Left hindlimb (tissue), 1 donor: ENCODE measurements around the gene ANKS1A.
A peak's percentile ranks its signal among the peaks of the same experiment; 100 is the strongest.

Experiments used
- DNase-seq: peaks from one replicate; pipeline ENCODE4 v3.0.0-alpha.2; 2018

ANKS1A gene

DNA sequence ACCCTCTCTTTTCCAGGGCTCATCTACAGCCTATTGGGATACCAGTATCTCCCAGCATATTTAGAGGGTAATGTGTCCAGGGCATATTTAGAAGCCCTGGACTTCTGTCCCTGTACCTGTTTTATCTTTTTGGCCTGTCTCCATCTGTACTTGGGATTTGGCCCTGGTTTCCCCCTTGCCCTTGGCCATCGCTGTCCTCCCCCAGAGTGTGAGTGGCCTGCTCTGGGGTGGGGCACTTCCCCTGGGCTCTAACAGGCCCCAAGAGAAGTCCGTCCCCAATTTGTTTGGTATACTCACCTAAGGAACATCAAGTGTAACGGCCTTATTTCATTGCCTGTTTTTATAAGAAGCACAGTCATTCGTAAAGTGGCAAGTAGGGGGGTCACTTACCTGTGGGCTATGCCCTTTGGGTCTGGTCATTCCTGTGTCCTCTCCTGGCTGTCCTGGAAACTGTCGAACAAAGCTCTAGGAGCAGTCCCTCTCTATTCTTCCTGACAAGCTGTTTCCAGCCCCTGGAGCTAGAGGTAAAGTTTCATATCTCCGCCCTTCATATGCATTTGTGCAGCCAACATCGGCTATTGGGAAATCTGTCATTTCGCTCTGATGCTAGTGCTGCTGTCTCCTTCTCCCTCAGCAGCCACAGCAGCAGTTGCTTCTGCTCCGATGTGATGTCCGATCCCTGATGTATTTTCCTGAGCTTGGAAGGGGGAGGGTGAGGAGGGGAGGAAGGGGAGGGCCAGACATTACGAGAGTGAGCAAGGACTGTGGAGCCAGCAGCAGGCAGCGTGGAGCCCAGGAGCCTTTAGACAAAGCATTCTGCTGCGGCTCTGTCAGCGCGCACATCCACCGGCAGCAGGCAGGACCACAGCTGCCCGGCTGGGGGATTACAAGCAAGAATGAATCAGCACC is 168.6 kb downstream of the ANKS1A start:
- peak; percentile 58 for DNase-seq

- no peak for DNase-seq
Measured at GRCh38 chr6:35058358-35058675, 169.3 kb downstream of the ANKS1A start.

DNA sequence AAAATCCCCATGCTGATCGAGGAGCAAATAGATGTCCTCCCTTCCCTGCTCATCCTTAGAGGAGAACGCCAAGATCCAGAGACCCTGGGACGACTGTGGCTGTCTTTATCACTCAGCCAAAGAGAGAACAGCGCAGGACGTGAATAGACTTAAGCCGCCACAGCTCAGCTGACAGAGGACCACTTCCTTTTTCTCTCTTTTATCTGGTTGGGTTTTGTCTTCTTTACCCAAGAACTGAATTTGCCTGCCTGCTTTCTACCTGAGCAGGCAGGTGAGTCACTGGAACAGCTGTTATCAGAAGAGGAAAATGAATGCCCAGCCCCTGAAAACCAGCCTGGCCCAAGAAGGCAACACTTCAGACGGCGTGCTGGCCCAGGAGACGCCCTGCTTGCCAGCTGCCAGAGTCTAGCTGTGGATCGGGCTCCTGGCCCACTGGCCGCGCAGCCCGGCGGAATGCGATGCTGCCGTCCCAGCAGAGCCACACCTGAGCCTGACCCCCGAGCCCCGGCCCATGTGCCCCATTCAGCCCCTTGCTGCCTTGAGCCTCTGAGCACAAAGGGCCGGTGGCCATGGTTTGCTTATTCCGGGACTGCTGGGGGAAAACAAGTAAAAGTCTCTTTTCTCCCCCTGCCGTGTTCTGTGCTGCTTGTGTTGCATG is 169.9 kb downstream of the ANKS1A start:
- no peak for DNase-seq

GRCh38 chr6:35059596-35060345 is 170.7 kb downstream of the ANKS1A start:
- DNase-seq = no peak

DNA sequence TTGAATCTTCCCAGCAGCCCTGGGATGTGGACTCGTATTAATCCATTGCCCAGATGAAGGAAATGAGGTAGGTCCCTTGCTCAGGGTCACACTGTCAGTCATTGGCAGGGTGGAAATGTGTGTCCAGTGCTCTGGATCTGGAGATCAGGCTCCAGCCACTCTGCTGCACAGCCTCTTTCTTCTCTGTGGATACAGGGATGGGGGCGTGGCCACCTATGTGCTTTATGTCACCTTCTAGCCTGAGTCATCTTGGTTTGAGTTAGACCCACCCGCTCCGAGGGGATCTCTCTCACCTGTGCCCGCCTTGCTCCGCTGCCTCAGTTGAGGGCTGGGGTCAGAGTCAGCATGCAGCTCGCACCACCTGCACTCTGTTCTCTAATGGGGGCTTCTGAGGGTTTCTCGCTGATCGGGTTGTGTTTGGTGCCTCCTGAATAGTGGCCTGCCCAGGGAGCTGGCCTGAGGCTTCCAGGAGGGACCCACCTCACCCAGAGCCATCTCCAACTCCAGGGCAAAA is 172.1 kb downstream of the ANKS1A start:
- no peak for DNase-seq

- no peak for DNase-seq
Measured at GRCh38 chr6:35061651-35062410, 172.8 kb downstream of the ANKS1A start.

DNA sequence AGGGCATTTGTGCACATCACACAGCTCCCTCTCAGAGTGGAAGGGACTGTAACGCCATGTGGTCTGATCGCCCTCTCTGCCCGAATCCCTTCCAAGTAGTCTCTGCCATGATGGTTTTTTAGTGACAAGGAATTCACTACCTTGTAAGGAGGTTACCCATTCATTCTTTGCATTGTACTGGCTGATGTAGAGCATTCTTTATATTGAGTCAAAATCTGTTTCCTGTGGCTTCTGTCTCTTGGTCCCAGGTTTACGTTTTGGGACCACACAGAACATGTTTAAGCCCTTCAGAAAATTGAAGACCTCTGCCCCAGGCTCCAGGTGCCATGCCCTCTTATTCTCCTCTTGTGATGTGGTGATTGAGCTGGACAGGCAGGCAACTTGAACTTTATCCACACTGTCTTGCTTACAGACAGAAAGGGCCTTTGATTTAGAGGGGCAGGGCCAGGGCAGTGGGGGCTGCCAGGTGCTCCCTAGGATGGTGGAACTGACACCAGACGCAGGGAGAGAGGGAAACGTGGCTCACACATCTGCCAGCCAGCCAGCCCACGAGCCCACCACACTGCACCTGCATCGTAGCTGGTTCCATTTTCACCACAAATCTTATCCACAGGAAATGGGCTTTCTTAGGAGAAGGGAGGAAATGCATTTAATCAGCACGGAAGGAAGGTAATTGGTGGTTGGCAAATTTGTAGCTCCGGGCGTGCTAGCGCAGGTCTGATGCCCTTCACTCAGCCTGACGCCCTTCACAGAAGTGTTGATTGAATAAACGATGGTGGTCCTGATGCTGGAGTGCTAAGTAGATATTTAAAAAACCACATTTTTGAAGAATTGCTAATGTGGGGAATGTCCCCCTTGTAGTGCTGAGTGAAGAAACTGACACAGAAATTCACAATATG is 173.9 kb downstream of the ANKS1A start:
- no peak for DNase-seq

- DNase-seq = no peak
Measured at GRCh38 chr6:35063701-35064280, 174.7 kb downstream of the ANKS1A start.

DNA sequence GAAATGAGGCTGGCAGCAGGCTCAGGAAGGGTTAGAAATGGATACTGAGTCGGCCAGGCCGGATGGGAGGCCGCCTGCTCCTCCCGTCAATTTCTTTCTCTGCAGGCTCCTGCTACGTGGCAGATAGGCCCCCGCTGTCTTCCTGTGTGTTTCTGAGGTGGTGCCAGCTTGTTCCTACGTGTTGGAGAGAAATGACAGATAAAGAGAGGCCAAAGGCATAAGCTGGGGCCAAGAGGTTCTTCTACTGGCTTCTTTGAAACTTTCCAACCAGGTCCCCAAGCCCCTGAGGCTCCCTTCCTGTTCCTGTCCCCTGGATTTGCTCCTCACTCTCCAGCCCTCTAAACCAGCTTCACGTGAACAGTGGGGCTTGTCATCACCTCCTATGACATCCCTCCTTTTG is 175.2 kb downstream of the ANKS1A start:
- no peak for DNase-seq

- DNase-seq = no peak
Measured at GRCh38 chr6:35064757-35065440, 175.8 kb downstream of the ANKS1A start.

- no peak for DNase-seq
Measured at GRCh38 chr6:35065441-35065800, 176.4 kb downstream of the ANKS1A start.

DNA sequence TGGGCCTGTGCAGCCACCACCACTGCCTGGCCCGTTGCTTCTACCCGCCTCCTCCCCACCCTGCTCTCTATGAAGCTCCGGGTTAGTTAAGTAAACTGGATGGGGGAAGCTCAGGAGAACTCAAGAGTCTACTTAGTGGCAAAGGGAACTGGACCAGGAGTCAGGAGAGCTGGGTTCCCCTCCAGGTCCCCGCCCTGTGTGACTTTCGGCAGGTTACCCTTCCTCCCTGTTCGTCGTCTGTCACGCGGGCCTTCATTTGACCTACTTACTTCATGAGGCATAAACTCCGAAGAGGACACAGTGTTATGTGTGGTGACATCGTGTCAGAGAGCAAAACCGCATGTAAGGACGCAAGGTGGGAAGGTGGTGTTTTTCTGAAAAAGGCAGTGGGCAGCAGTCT is 176.8 kb downstream of the ANKS1A start:
- DNase-seq = no peak

GRCh38 chr6:35067234-35067633 is 178.2 kb downstream of the ANKS1A start:
- DNase-seq = no peak

- DNase-seq = no peak
Measured at GRCh38 chr6:35068206-35068605, 179.2 kb downstream of the ANKS1A start.

DNA sequence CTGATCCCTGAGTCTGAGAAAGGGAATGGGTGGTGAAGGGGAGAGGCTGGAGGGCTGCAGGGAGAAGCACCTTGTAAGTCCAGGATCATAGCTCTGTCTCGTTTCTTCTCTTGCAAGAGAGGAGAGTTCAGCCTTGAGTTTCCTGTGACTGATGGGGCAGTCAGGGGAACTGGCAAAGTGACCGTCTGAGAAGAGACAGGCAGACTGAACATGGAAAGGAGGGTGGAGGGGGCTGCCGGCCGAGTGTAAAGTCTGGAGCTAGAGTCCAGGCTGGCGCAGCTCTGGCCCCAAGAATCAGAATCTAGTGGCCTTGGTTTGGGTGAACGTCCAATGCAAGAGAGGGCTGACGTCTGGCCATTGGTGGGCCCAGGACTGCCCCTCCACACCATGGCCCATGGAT is 179.6 kb downstream of the ANKS1A start:
- no peak for DNase-seq

- no peak for DNase-seq
Measured at GRCh38 chr6:35069262-35069661, 180.2 kb downstream of the ANKS1A start.

GRCh38 chr6:35070111-35070510 is 181.1 kb downstream of the ANKS1A start:
- no peak for DNase-seq

DNA sequence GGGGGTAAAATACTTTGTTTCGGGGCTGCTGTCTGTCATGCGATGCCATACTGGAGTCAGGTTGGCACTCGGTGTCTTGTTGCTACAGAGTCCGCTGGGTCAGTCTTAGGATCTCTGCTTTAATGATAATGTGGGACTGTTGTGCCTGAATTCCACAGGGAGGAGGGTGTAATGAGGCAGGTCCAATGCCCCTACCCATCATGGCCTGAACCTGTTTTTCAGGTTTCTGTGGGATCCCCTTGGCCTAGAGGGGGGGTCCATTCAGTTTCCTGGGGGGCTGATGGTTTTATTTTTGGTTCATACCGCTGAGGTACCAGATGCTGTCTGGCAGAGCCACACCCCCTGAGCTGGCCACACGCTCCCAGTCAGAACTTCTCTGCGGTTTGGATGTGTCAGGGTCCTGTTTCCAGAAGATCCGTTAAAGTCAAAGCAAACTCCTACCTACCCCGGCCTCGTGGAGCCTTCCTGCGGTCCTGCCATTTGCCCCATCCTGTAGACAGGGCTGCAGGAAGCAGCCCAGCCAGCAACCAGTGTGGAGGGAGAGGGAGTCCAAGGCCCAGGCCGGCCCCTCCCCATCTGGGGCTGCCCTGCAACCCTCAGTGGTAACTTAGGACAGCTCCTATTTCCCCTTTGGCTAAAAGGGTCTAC is 182.4 kb downstream of the ANKS1A start:
- DNase-seq = no peak

DNA sequence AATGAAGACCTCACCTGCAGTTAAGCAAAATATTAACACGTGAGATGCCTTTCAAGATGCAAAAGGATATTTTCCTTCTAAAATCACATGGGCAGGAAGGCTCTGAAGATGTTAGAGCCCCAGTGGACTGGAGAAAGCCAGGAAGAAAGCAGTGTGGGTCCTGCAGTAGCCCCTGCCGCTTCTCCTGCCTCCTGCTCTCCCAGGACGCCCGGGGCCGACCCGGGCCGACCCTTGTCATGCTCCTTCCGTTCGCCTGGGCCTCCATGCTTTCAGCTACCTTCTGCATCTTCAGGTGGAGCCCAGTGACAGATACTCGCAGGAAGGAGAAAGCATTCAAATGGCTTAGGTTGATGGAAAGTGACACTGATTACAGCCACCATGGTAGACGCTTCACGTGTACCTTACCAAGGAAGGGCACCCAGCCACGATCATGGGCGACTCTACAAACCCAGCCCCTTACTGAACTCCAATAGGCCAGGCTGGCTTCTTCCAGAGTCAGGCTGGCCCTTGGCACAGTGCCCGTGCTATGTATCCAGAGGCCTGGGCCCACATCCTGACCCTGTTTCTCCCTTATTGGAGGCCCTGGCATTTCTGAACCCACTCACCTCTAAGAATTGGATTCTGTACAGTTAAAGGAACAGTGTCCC is 183.1 kb downstream of the ANKS1A start:
- DNase-seq = no peak

DNA sequence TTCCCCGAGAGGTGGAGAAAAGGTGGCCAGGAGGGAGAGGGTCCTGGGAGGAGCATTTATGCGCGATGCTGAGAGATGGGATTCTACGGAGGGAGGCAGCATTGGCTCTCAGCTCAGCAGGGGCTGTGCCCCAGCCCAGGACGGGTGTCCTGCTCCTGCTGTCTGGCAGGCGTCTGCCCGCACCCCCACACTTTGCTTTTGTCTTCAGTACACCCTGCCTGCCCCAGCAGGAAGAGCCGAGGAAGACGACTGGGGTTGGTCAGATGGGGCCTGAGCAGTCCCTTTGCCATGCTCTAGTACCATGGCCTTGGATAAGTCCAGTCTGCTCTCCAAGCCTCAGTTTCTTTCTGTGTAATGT is 183.6 kb downstream of the ANKS1A start:
- no peak for DNase-seq
